HEK293 (cell line): Measurements from ENCODE around the gene MTHFD1L.

ENCODE experiments used
- KLF1 ChIP-seq: fragments of 450-650 bp; formaldehyde crosslinking; IDR thresholded peaks from 2 replicates; pipeline ENCODE4 v1.5.1; 2016; ENCODE audit warnings: missing biosample characterization, missing genetic modification characterization
- MEIS1 ChIP-seq: sonication (generic); formaldehyde crosslinking; IDR thresholded peaks from 2 replicates; pipeline ENCODE4 v1.8.1; 2022; ENCODE audit warnings: missing genetic modification reagents, mild to moderate bottlenecking, borderline replicate concordance
- ZNF140 ChIP-seq: fragments of 450-650 bp; formaldehyde crosslinking; IDR thresholded peaks from 2 replicates; pipeline ENCODE4 v1.5.1; 2016; ENCODE audit warnings: missing biosample characterization, missing genetic modification characterization
- ZNF175 ChIP-seq: fragments of 450-650 bp; formaldehyde crosslinking; IDR thresholded peaks from 2 replicates; pipeline ENCODE4 v1.5.1; 2016; ENCODE audit warnings: missing biosample characterization, missing genetic modification characterization
- ZNF23 ChIP-seq: fragments of 450-650 bp; formaldehyde crosslinking; IDR thresholded peaks from 2 replicates; pipeline ENCODE4 v1.5.1; 2016; ENCODE audit warnings: missing biosample characterization, missing genetic modification characterization, borderline replicate concordance
- ZNF350 ChIP-seq: fragments of 450-650 bp; formaldehyde crosslinking; IDR thresholded peaks from 2 replicates; pipeline ENCODE4 v1.5.0; 2017; ENCODE audit warnings: missing biosample characterization, mild to moderate bottlenecking, missing genetic modification characterization
- TF ChIP-seq, protein P1 (sequence below): fragments of 450-650 bp; formaldehyde crosslinking; IDR thresholded peaks from 2 replicates; pipeline ENCODE4 v1.5.1; 2016; ENCODE audit warnings: missing biosample characterization, missing genetic modification characterization
- TF ChIP-seq, protein P2 (sequence below): fragments of 450-650 bp; formaldehyde crosslinking; IDR thresholded peaks from 2 replicates; pipeline ENCODE4 v1.5.1; 2016; ENCODE audit warnings: missing biosample characterization, missing genetic modification characterization

DNA sequence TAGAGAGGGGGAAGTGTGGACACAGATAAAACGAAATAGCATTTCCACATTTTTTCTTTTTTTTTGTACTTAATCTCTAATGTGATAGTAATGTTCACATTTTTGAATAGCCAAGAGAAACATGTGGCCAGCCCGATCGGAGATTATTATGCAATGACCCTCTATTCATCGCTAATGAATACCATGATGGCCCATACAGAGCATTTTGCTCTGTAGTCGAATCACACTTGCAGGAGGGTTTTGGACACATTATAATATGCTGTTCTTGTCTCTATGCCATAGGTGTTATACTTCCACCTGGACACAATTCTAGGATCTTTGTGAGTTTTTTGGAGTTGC is 60.1 kb downstream of the MTHFD1L start:
- TF ChIP-seq, protein P1, sequence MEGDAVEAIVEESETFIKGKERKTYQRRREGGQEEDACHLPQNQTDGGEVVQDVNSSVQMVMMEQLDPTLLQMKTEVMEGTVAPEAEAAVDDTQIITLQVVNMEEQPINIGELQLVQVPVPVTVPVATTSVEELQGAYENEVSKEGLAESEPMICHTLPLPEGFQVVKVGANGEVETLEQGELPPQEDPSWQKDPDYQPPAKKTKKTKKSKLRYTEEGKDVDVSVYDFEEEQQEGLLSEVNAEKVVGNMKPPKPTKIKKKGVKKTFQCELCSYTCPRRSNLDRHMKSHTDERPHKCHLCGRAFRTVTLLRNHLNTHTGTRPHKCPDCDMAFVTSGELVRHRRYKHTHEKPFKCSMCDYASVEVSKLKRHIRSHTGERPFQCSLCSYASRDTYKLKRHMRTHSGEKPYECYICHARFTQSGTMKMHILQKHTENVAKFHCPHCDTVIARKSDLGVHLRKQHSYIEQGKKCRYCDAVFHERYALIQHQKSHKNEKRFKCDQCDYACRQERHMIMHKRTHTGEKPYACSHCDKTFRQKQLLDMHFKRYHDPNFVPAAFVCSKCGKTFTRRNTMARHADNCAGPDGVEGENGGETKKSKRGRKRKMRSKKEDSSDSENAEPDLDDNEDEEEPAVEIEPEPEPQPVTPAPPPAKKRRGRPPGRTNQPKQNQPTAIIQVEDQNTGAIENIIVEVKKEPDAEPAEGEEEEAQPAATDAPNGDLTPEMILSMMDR (tag by site-specific recombination): no peak
- TF ChIP-seq ZNF175 (tag by site-specific recombination) (no peak), ZNF140 (tag by site-specific recombination) (no peak), MEIS1 (CRISPR knock-in tag) (no peak), KLF1 (tag by site-specific recombination) (no peak), ZNF23 (no peak), ZNF350 (tag by site-specific recombination) (no peak)
- TF ChIP-seq, protein P2, sequence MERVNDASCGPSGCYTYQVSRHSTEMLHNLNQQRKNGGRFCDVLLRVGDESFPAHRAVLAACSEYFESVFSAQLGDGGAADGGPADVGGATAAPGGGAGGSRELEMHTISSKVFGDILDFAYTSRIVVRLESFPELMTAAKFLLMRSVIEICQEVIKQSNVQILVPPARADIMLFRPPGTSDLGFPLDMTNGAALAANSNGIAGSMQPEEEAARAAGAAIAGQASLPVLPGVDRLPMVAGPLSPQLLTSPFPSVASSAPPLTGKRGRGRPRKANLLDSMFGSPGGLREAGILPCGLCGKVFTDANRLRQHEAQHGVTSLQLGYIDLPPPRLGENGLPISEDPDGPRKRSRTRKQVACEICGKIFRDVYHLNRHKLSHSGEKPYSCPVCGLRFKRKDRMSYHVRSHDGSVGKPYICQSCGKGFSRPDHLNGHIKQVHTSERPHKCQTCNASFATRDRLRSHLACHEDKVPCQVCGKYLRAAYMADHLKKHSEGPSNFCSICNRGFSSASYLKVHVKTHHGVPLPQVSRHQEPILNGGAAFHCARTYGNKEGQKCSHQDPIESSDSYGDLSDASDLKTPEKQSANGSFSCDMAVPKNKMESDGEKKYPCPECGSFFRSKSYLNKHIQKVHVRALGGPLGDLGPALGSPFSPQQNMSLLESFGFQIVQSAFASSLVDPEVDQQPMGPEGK (tag by site-specific recombination): no peak
